HG02884 (cell line): Measurements from ENCODE around the gene KRTCAP2.
"Not testable (repeated sequence)": the region's sequence is repeated elsewhere in the genome, so short reads cannot be mapped to it uniquely, and the experiment has no call there.

Experiments
- ATAC-seq: cut with Tn5 transposase; IDR thresholded peaks from one replicate; pipeline ENCODE4 v1.9.1; 2021; ENCODE audit warnings: mild to moderate bottlenecking, moderate library complexity; ENCODE audit not compliant: unreplicated experiment

Gene KRTCAP2

DNA sequence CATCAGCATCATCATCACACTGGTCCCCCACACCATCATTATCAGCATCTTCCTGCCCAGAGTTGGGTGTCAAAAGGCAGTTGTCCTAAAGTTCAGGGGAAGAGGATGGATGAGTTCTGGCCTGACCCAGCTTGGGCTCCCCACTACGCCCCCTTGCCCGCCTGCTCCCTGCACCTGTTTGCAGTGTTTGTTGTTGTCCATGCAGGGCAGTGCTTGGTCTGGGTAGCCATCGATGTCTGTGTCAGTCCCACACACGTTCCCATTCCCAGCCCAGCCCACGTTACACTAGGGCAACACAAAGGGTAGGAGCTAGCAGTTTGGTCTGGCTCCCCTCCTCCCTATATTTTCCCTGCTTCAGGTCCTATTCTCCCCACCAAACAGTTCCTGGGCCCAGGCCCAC is 27.8 kb upstream of the KRTCAP2 start:
- ATAC-seq: no peak

DNA sequence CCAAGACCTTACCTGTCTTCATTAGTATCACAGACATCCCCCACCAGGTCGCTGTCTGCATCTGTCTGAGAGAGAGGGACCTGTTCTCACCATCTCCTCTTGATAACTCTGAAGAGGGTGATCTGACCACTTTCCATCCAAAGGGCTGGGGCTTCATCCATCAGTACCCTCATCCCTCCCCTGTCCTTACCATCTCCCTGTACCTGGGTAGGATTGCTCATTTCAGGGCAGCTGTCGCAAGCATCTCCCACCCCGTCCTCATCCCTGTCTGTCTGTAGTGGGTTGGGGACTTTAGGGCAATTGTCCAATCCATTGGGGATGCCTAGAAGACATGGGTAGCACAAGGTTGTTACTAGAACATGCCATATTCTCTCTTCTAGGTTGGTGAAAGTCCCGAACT is 26.7 kb upstream of the KRTCAP2 start:
- no peak for ATAC-seq

DNA sequence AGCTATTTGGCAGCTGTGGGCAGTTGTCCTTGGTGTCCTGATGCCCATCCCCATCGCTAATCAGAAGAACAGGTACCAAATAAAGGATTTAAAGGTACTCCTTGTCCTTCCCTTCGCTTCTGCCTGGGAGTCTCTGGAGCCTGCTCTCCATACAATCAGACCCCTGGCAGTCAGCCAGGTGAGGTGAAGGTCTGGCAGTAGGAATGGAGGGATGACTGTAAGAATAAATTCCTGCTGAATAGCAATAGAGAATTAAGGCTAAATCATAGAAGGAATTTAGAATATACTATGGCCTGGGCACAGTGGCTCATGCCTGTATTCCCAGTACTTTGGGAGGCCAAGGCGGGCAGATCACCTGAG is 25.4 kb upstream of the KRTCAP2 start:
- ATAC-seq: no peak

DNA sequence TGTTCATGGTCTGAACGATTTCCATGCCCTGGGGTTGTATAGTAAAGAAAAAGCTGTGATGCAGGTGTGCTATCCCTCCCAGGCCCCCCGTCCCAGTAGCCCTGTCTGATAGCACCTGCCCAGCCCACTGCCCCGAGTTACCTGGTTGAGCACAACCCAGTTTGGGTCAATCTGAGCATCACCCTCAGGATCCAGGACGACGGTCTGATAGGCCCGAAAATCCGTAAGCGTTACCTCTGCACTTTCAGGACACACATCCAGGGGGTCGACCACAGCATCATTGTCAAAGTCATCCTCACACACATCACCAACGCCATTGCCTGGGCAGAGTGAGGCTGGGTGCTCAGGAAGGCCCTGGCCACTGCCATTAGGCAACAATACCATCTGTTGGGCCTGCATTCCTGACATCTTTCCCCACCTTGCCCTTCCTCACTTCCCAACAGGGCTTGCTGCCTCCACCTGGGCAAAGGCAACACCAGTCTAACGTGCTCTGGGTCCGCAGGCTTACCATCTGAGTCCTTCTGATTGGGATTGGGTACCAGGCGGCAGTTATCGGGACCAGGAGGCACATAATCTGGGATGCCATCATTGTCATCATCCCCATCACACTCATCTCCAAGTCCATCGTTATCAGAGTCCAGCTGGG is 24.9 kb upstream of the KRTCAP2 start:
- ATAC-seq: no peak

DNA sequence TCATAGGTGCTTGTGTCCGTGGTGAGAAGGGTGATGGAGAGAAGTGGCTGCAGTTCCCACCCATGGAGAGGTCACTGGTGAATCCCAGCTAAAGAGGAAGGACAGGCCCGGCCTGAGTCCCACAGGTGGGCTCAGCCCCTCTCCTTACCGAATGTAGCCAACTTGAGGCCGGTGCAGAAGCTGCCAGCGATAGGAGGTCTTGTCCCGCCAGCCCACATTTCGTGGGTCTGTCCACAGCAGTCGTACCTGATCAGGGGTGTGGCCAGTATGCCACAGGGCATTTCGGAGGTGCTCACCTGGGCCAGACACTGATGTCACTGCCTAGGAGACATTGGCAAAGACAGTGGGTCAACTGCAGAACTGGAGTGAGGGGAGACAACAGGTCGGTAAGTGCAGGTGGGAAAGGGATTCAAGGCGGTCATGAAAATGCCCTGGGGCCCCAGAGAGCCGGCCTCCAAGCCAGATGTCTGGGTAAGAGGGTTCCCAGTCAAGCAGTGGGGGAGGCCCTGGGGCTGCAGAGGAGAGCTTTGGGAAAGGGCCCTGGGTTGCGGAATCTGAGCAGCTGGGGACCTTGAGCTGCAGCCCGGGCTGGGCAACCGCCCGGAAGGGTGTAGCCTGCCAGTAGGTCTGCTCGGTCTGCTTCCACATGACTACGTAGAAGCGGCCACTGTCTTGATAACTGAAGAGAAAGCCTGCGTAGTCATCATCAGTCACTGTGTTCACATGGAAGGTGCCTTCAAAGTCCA is 24.0 kb upstream of the KRTCAP2 start:
- no peak for ATAC-seq

DNA sequence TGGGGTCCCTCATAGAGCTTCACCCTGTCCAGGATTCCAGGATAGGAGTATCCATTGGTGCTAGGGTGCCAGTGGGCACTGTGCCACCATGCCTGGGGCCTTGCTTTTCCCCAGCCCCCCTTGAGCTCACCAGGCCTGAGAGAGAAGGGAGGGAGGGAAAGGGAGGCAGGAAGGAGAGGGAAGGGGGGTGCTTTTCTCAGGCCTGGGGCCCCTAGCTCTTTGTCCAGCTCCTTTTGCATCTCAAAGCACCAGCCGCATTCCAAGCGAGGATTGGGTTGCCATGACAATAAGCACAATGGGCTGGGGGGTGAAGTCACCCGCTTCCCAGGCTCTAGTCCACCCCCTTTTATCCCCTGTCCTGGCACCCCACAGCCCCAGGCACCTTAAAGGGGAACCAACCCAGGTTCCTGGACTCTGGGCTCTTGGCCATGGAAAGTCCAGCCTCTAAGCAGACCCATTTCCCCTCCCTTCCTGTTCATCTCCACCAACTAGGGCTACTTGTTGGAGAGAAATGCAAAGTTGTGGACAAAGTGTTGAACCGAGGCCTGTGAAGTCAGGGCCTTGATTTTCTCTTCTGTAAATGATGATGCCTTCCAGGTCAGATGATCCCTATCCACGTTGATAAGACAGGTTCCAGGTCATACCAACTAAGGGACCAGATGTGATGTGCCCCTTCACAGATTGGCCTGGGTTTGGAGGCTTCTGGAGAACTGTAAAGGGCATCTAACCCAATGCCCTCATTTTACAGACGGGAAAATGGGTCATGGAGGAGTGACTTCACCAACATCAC is 23.2 kb upstream of the KRTCAP2 start:
- ATAC-seq: no peak

DNA sequence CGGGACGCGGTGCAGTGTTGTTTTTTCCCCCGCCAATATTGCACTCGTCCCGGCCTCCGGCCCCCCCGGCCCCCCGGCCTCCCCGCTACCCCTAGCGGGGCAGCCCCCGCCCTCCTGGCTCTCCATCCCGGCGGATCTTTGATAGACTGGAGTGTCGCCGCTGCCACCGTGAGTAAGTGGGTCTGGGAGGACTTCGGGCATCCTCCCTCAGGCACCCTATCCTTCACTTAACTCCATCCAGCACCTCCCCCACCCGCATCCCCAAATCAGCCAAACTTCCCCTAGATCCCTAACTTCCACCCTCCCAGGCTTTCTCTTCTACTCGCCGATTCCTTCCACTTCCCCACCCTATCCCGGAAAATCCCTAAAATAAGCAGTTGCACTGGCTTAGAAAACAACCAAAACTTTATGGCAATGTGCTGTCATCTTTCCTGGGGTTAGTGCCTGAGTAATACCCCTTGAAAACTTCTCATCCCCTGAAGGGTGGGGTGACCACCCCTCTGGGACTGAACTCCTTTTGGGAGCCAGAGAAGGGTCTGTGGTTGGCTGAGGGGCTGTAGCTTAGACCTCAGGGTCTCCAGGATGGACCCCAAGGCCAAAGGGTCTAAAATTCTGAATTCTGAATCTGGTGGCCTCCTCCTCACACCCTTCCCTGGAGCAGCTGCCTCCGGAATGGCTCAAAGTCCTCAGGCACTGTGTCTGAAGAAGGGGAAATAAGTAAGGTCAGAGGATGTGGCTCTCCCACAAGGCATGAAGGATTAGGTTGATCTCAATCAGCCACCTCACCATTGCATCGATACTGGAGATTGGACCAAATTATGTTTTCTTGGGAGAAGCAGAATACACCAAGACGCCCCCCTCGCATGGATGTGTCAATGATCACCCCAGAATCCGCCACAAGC is 22.3 kb upstream of the KRTCAP2 start:
- ATAC-seq: no peak

DNA sequence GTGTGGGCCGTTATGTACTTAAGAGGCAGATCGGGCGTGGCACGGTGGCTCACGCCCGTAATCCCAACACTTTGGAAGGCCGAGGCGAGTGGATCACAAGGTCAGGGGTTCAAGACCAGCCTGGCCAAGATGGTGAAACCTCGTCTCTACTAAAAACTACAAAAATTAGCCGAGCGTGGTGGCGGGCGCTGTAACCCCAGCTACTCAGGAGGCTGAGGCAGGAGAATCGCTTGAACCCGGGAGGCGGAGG is 20.8 kb upstream of the KRTCAP2 start:
- ATAC-seq: not testable (repeated sequence)

DNA sequence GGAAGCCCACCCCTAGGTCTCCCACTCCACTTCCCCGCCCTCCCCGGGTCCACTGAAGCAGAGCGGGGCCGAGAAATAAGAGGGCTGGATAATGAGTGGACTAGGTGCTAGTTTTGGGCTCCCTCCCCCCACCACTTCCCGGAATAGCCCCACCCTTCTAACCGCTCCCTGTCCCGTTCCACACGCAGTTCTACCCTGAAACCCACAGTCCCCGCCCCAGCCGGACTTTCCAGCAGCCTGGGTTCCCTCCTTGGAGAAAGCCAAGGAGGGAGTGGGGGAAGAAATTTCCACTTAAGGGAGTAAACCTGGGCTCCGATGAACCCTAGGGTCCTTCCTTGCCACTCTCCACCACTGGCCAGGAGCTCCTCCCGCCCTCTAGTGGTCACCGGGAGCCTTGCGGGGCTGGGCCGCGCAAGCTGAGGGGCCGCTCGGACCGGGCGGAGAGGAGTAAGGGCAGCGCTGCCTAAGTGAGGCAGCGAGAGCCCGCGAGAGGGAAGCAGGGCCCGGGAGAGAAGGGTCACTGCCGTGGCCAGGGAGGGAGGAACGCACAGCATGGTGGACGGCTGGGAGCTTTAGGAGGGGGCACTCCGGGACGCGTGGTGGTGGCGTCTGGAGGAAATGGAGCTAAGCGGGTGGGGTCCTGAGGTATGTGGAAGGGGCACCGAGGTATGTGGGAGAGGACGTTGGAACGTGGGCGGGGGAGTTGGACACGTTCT is 20.3 kb upstream of the KRTCAP2 start:
- ATAC-seq: peak; percentile 48

DNA sequence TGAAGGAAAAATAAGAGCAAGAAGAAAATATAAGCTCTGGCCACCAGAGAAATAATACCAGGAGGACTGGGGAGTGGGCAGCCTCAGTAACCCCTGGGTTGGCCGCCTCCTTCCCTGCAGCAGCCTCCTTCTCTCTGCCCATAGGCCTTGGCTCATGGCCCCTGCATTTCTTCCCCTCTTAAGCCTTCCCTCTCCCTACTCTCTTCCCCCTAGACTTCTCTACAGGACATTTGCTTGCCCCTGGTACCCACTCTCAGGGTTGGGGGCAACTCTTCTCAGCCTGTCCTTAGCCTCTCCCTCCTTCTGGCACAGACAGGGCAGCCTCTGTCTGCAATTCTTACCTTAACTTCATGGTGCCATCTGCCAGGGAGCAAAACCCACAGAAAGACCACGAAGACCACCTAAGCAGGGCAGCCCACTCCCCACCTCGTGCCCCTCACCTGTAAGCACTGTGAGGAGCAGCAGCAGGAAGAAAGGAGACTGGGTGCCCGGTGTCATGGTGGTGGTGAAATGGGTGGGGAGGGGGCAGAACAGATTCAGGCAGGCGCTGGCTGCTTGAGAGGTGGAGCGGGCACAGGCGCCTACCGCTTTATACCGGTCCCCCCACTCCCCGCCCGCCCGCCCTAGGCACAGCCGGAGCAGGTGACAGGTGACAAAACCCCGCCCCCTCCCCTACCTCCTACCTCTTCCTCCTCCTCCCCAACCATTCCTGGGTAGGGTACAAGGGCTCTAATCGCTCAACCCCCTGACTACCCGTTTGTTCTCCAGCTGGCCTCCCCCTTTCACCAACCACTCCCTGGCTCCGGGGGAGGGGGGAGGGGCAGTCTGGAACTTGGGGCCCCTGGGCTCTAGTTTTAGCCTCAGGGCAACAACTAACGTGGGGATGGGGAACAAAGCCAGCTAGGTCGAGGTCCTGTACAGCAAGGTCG is 19.5 kb upstream of the KRTCAP2 start:
- ATAC-seq: no peak

DNA sequence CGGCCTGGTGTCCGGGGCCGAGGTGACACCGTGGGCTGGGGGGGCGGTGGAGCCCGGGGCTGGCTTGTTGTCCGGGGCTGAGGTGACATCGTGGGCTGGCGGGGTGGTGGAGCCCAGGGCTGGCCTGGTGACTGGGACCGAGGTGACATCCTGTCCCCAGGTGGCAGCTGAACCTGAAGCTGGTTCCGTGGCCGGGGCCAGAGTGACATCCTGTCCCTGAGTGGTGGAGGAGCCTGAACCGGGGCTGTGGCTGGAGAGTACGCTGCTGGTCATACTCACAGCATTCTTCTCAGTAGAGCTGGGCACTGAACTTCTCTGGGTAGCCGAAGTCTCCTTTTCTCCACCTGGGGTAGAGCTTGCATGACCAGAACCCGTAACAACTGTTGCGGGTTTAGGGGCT is 18.8 kb upstream of the KRTCAP2 start:
- no peak for ATAC-seq

DNA sequence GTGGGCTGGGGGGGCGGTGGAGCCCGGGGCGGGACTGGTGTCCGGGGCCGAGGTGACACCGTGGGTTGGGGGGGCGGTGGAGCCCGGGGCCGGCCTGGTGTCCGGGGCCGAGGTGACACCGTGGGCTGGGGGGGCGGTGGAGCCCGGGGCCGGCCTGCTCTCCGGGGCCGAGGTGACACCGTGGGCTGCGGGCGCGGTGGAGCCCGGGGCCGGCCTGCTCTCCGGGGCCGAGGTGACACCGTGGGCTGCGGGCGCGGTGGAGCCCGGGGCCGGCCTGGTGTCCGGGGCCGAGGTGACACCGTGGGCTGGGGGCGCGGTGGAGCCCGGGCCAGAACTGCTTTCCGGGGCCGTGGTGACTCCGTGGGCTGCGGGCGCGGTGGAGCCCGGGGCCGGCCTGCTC is 16.8 kb upstream of the KRTCAP2 start:
- not testable (repeated sequence) for ATAC-seq

DNA sequence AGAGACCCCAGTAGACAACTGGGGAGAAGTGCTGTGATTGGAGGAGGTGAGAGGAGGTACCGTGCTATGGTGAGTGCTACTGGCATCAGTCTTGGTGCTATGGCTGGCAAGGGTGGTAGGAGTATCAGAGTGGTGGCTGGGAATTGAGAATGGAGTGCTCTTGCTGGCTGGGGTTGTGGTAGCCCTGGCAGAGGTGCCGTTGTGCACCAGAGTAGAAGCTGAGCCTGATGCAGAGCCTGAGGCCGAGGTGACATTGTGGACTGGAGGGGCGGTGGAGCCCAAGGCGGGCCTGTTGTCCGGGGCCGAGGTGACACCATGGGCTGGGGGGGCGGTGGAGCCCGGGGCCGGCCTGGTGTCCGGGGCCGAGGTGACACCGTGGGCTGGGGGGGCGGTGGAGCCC is 15.2 kb upstream of the KRTCAP2 start:
- no peak for ATAC-seq

DNA sequence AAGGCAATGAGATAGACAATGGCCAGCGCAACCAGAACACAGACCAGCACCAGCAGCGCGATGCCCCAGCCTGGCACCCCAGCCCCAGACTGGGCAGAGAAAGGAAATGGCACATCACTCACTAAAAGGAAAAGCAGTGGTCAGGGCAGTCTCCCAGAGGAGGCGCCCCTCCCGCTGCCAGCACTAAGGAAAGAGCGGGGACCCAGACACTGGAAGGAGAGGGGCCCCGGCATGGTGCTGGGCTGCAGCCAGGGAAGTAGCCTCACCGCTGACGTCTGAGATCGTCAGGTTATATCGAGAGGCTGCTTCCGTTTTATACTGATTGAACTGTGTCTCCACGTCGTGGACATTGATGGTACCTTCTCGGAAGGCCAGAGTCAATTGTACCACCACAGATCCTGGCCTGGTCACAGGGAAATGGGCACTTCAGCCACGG is 14.4 kb upstream of the KRTCAP2 start:
- ATAC-seq: no peak

DNA sequence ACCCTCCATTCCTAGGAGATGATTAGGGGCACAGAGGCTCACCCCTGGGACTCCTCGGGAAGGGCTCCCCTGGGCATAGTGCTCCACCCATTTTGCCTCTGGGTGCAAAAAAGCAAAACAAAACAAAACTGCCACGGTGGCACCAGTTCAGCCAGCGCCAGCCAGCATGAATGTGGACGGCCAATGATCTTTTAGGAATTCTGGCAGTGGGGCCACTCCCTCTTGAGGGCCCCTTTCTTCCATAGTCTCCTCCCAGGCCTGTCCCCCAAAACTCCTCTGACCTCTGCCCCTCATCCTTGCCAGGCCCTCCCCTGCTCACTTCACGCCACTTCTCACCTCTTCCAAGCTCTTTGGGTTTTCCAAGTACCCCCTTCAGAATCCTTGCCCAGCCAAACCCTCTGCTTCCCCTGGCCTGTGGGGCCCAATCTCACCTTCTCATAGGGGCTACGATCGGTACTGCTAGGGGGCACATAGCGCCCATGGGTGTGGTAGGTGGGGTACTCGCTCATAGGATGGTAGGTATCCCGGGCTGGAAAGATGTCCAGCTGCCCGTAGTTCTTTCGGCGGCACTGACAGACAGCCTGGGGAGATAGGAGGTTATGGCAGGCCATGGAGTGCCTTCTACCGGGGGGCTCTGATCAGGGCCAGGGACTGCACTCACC is 13.8 kb upstream of the KRTCAP2 start:
- ATAC-seq: no peak

DNA sequence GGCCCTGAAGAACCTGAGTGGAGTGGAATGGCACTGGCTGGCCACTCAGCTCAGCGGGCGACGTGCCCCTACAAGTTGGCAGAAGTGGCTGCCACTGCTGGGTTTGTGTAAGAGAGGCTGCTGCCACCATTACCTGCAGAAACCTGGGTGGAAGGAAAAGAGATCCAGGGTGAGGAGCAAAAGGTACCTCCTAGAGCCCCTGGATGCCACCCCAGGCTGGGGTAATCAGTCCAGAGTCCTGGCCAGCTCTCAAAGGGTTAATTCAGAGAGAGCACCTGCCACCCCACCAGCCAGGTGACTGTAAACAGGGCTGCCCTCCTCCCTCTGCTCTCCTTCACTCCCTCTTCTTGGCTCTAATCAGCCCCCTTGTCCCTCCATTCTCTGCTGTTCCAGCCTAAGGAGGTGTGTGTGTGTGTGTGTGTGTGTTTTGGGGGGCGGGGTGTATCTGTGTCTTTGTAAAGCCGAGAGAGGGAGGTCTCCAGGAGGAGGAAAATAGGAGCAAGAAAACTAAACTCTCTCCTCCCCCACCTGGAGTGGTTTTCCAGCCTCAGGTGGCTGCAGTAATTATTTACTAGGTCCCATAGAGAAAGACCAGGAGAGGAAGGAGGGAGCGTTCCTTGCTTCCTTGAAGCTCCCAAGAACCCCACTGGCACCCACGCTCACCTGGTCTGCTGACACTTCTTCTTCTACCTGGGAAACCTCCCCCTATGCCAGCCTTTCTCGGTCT is 13.1 kb upstream of the KRTCAP2 start:
- no peak for ATAC-seq

DNA sequence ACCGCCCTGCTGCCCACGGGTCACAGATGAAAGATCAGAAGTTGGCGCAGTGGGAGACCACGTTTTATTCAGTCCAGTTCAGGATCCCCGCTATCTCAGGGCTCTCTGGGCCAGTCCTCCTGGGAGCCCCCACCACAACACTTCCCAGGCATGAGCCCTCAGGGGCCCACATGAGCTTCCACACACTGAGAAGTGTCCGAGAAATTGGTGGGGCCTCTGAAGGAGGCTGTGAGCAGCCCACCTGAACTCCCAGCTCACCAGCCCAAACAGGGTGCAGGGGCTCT is 12.6 kb upstream of the KRTCAP2 start:
- ATAC-seq: no peak
